GM23338 (cell line): ENCODE data around the gene CDC14B. TPM values are rescaled to one million over a fixed set of nuclear protein-coding genes. Genes with fewer than 3 reads are reported as not detected.

ENCODE experiments used
- CREB1 ChIP-seq: fragments of 250-450 bp; sonication (Bioruptor Pico); IDR thresholded peaks from 2 replicates; pipeline ENCODE4 v1.5.0; 2020; ENCODE audit warnings: low read depth, mild to moderate bottlenecking, moderate library complexity
- EZH2 ChIP-seq: fragments of 200-600 bp; sonication (generic); IDR thresholded peaks from one replicate; pipeline ENCODE4 v1.8.0; 2017; ENCODE audit warnings: antibody characterized with exemption, mild to moderate bottlenecking, low read depth; ENCODE audit not compliant: unreplicated experiment
- JUNB ChIP-seq: IDR thresholded peaks from one replicate; pipeline ENCODE4 v1.6.1; 2016; ENCODE audit warnings: antibody characterized with exemption; ENCODE audit not compliant: unreplicated experiment
- NANOG ChIP-seq: IDR thresholded peaks from 2 replicates; pipeline ENCODE4 v1.6.1; 2016; ENCODE audit warnings: antibody characterized with exemption, borderline replicate concordance
- POLR2AphosphoS5 ChIP-seq: IDR thresholded peaks from 2 replicates; pipeline ENCODE4 v1.6.1; 2016; ENCODE audit warnings: antibody characterized with exemption, low read depth
- polyA plus RNA-seq: library from polyadenylated mRNA; unstranded; fragments of >200 nt; fragmentation: Nextera tagmentation; extraction: Ambion mirVana; gene quantifications from 2 replicates; pipeline ENCODE4 v1.2.1, GENCODE V29; 2016
- total RNA-seq: library from RNA; depleted of rRNA; stranded (reverse); fragments of >200 nt; shearing (Covaris generic); gene quantifications from 2 replicates; pipeline ENCODE4 v1.2.3, GENCODE V29; 2014
- TF ChIP-seq, protein P1 (sequence below): fragments of 250-450 bp; sonication (Bioruptor Pico); IDR thresholded peaks from 2 replicates; pipeline ENCODE4 v1.5.0; 2020; ENCODE audit warnings: mild to moderate bottlenecking, moderate library complexity
- TF ChIP-seq, protein P2 (sequence below), 2 experiments: fragments of 200-600 bp in 1 of 2; sonication (generic) in 1 of 2; conservative IDR thresholded peaks; 2 replicates each; pipeline versions ENCODE4 v1.5.1 to v1.6.1; 2016 to 2017; ENCODE audit warnings: antibody characterized with exemption in 2 of 2, low read depth in 2 of 2, mild to moderate bottlenecking in 2 of 2, moderate library complexity in 1 of 2
- TF ChIP-seq, protein P3 (sequence below): IDR thresholded peaks from 2 replicates; pipeline ENCODE4 v1.6.1; 2016; ENCODE audit warnings: antibody characterized with exemption

Gene CDC14B
- total and polyA plus RNA-seq, 2 experiments from 2014 or later = 12.2 to 52.1 TPM

DNA sequence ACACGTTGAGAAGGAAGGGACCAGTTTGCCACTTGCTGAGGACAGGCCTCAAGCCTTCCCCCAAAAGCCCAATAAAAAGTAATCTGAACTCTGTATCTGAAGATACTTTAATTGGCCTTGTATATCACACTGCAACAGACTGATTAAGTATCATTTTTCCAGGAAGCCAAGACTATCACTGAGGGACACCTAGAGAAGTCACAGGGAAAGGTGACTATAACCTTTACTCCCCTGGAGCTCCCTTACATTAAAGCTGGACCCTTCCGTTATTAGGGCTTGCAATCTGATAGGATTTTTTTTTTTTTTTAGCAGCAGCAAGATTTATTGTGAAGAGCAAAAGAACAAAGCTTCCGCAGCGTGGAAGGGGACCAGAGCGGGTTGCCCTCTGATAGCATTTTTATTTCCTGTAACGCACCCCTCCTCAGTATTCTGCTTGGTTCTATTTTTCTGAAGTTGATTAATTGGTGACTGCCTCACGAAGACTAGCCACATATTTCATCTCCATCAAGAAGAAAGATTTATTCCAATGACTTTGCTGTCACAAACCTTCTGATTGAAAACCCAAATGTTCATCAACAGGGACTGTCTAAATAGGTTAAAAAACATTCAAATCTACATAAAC is 2.7 kb downstream of the CDC14B start (continued):
- TF ChIP-seq, protein P1, sequence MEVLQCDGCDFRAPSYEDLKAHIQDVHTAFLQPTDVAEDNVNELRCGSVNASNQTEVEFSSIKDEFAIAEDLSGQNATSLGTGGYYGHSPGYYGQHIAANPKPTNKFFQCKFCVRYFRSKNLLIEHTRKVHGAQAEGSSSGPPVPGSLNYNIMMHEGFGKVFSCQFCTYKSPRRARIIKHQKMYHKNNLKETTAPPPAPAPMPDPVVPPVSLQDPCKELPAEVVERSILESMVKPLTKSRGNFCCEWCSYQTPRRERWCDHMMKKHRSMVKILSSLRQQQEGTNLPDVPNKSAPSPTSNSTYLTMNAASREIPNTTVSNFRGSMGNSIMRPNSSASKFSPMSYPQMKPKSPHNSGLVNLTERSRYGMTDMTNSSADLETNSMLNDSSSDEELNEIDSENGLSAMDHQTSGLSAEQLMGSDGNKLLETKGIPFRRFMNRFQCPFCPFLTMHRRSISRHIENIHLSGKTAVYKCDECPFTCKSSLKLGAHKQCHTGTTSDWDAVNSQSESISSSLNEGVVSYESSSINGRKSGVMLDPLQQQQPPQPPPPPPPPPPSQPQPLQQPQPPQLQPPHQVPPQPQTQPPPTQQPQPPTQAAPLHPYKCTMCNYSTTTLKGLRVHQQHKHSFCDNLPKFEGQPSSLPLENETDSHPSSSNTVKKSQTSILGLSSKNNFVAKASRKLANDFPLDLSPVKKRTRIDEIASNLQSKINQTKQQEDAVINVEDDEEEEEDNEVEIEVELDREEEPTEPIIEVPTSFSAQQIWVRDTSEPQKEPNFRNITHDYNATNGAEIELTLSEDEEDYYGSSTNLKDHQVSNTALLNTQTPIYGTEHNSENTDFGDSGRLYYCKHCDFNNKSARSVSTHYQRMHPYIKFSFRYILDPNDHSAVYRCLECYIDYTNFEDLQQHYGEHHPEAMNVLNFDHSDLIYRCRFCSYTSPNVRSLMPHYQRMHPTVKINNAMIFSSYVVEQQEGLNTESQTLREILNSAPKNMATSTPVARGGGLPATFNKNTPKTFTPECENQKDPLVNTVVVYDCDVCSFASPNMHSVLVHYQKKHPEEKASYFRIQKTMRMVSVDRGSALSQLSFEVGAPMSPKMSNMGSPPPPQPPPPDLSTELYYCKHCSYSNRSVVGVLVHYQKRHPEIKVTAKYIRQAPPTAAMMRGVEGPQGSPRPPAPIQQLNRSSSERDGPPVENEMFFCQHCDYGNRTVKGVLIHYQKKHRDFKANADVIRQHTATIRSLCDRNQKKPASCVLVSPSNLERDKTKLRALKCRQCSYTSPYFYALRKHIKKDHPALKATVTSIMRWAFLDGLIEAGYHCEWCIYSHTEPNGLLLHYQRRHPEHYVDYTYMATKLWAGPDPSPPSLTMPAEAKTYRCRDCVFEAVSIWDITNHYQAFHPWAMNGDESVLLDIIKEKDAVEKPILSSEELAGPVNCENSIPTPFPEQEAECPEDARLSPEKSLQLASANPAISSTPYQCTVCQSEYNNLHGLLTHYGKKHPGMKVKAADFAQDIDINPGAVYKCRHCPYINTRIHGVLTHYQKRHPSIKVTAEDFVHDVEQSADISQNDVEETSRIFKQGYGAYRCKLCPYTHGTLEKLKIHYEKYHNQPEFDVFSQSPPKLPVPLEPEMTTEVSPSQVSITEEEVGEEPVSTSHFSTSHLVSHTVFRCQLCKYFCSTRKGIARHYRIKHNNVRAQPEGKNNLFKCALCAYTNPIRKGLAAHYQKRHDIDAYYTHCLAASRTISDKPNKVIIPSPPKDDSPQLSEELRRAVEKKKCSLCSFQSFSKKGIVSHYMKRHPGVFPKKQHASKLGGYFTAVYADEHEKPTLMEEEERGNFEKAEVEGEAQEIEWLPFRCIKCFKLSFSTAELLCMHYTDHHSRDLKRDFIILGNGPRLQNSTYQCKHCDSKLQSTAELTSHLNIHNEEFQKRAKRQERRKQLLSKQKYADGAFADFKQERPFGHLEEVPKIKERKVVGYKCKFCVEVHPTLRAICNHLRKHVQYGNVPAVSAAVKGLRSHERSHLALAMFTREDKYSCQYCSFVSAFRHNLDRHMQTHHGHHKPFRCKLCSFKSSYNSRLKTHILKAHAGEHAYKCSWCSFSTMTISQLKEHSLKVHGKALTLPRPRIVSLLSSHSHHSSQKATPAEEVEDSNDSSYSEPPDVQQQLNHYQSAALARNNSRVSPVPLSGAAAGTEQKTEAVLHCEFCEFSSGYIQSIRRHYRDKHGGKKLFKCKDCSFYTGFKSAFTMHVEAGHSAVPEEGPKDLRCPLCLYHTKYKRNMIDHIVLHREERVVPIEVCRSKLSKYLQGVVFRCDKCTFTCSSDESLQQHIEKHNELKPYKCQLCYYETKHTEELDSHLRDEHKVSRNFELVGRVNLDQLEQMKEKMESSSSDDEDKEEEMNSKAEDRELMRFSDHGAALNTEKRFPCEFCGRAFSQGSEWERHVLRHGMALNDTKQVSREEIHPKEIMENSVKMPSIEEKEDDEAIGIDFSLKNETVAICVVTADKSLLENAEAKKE (CRISPR knock-in tag) = no peak
- TF ChIP-seq JUNB = no peak
- TF ChIP-seq NANOG = no peak
- TF ChIP-seq POLR2AphosphoS5 = no peak
- TF ChIP-seq, protein P2, sequence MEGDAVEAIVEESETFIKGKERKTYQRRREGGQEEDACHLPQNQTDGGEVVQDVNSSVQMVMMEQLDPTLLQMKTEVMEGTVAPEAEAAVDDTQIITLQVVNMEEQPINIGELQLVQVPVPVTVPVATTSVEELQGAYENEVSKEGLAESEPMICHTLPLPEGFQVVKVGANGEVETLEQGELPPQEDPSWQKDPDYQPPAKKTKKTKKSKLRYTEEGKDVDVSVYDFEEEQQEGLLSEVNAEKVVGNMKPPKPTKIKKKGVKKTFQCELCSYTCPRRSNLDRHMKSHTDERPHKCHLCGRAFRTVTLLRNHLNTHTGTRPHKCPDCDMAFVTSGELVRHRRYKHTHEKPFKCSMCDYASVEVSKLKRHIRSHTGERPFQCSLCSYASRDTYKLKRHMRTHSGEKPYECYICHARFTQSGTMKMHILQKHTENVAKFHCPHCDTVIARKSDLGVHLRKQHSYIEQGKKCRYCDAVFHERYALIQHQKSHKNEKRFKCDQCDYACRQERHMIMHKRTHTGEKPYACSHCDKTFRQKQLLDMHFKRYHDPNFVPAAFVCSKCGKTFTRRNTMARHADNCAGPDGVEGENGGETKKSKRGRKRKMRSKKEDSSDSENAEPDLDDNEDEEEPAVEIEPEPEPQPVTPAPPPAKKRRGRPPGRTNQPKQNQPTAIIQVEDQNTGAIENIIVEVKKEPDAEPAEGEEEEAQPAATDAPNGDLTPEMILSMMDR (conservative IDR thresholded peaks at IDR 0.05; ENCODE audit: low read depth in 2 of 2) = no peak
- TF ChIP-seq, protein P3, sequence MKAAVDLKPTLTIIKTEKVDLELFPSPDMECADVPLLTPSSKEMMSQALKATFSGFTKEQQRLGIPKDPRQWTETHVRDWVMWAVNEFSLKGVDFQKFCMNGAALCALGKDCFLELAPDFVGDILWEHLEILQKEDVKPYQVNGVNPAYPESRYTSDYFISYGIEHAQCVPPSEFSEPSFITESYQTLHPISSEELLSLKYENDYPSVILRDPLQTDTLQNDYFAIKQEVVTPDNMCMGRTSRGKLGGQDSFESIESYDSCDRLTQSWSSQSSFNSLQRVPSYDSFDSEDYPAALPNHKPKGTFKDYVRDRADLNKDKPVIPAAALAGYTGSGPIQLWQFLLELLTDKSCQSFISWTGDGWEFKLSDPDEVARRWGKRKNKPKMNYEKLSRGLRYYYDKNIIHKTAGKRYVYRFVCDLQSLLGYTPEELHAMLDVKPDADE = no peak
- no peak for TF ChIP-seq EZH2
- no peak for TF ChIP-seq CREB1 (CRISPR knock-in tag)
